NCI-H345 treated with DMSO at 0.1 percent for 48 hours (cell line): ENCODE results near the gene ZNF22.

Source experiments
- DNase-seq: peaks from one replicate; lab custom pipeline; 2025; ENCODE audit not compliant: unreplicated experiment; lab: John Stamatoyannopoulos, UW

ZNF22 gene

GRCh38 chr10:44988957-44989585 lies 11.7 kb upstream of the ZNF22 start:
- DNase-seq = no peak

DNA sequence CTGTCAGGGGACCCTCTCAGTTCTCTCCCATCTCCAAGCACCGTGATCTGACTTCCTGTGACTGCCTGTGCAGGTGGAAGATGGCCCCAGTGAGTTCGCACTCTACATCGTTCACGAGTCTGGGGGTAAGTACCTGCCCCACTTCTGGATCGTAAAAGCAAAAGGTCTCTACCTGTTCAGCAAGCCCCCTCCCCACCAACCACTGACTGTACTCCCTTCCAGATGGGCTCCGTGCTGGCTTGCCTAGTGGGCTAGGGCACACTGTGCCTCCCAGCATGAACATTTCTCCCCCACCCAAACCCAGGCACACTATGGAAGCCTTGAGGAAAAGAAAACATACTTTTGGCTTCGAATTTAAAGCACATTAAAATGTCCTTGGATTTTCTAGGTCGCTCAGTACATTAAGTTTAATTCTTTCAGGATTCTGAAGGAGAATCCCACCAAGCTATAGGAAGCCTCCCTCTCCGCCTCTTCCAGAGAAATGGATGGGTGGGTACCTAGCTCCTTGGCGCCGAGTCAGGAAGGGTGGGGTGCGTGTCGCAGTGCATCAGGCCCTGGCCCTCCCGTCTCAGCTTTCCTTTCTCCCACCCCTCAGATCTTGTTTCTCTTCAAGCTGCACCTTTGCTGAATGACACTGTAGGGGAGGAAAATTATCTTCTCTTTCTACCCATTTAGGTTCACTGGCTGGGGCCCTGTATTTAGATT lies 11.0 kb upstream of the ZNF22 start:
- DNase-seq = no peak

DNA sequence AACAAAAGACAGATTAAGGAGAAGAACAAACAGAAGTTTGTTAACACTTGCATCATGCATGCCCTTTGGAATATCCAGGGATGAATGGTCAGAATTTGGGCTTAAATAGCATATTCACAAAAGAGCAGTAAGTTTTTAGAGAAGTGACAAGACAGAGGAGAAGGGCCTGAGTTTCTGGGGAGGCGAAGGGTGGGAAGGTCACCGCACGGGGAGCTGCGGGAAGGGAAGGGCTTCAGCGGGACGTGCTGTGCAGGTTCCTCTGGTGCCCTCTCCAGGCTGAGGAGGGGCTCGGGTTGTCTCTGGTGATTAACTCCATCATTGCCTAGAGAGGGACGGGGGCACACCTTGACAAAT lies 10.4 kb upstream of the ZNF22 start:
- DNase-seq = no peak

DNA sequence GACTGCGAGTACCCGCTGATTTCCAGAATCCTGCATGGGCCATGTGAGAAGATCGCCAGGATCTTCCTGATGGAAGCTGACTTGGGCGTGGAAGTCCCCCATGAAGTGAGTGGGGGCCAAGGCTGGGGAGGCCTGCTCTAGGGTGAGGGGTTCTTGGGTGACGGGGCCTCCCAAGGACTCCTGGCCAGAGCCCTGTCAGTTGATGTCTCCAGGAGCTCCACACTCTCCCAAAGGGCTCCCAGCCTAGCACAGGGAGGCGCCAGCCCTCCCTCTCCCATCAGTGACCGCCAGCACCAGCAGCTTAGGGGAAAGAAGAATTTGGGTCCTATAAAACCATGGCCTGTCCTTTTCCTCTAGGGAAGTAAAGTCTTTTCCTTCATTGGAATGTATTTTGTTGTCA lies 9.8 kb upstream of the ZNF22 start:
- no peak for DNase-seq

- DNase-seq = no peak
Observed at GRCh38 chr10:44991571-44991970, 9.2 kb upstream of the ZNF22 start.

DNA sequence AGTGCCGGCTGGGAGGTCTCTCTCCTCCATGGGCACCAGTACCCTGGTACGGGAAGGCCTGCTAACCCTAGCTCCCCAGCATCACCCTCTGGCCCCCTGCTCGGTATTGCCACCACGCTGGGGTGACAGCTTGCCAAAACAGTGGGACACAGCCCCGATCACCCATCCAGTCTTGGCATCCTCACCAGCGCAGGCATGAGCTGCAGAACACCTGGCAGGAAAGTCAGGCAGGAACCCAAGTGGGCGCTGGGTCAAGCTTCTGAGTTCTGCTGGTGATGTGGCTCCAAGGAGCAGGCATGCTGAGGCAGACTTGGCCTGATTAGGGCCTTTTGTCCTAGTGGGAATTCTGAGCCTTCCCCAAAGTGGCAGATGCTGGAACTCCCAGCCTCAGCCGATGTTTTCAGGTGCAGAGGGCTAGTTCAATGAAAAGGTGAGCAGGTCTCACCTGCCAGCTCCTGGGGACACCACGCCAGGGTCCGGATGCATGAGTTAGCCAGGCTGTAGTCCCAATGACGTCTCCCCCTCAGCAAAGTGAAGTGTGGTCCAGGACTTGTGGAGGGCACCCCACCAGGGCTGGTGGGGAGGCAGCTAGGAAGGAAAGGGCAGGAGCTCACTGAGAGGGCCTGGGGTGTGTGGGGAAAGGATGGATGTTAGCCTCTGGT lies 8.5 kb upstream of the ZNF22 start:
- no peak for DNase-seq

- no peak for DNase-seq
Observed at GRCh38 chr10:44992732-44993225, 7.9 kb upstream of the ZNF22 start.

DNA sequence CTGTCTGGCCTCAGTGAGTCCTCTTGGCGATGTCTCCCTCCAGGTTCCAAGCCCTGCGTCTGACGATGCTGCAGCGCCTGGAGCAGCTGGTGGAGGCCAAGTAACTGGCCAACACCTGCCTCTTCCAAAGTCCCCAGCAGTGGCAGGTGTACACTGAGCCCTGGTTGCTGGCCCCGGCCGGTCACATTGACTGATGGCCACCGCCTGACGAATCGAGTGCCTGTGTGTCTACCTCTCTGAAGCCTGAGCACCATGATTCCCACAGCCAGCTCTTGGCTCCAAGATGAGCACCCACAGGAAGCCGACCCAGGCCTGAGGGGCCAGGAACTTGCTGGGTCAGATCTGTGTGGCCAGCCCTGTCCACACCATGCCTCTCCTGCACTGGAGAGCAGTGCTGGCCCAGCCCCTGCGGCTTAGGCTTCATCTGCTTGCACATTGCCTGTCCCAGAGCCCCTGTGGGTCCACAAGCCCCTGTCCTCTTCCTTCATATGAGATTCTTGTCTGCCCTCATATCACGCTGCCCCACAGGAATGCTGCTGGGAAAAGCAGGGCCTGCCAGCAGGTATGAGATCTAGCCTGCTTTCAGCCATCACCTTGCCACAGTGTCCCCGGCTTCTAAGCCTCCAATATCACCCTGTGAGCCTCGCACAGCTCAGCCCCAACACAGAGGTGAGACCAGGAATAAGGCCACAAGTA lies 7.3 kb upstream of the ZNF22 start:
- no peak for DNase-seq

GRCh38 chr10:44993922-44994751 lies 6.6 kb upstream of the ZNF22 start:
- DNase-seq = no peak

GRCh38 chr10:44994752-44995530 lies 5.8 kb upstream of the ZNF22 start:
- DNase-seq = no peak

GRCh38 chr10:44995581-44995913 lies 5.2 kb upstream of the ZNF22 start:
- DNase-seq = no peak

- no peak for DNase-seq
Observed at GRCh38 chr10:44995914-44996669, 4.6 kb upstream of the ZNF22 start.

DNA sequence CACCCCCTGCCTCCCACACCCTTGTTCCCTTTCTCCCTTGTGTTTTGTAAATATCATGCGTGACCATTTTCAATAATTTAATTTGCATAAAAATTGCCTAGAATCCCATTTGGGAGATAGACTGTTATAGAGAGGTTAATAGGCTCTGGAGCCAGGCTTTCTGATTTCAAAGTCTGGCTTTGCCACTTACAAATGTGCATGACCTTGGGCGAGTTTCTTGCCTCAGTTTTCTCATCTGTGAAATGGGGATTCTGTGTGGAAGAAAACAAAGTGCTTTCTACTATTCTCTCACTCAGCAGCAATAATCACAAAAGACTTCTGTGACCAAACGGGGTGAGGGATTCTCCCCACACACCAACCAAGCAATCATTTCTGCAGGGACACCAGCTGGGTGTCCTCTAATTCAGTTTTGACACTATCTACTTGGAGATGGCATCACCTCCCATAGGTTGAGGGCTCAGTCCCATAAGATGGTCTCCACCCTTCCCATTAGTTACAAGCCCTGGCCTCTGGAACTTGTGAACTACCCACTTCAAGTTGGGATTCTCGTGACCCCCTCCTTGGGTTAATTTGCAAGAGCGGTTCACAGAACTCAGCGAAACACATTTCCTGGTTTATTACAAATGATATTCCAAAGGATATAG lies 3.5 kb upstream of the ZNF22 start:
- no peak for DNase-seq

DNA sequence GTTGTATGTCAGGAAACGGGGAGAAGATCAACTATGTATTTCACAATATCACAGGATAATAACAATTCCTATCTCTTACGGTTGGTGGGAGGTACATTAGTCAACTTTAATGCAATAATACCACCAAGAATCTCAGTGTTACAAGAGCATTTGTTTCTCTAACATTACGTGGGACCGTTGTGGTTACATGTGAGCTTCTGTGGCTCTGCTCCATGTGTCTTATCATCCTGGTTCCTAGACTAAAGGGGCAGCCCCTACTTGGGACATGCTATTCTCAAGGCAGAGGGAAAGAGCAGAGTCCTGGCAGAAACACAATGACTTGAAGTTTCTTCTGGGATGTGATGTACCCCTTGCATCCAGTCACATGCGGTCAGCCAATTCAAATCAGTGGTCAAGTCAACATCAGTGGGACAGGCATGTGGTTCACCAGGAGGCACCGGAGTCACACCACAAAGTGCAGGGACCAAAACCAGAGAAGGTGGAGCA lies 2.5 kb upstream of the ZNF22 start:
- DNase-seq = no peak

GRCh38 chr10:45000138-45000751 lies 478 bp upstream of the ZNF22 start:
- DNase-seq = no peak

DNA sequence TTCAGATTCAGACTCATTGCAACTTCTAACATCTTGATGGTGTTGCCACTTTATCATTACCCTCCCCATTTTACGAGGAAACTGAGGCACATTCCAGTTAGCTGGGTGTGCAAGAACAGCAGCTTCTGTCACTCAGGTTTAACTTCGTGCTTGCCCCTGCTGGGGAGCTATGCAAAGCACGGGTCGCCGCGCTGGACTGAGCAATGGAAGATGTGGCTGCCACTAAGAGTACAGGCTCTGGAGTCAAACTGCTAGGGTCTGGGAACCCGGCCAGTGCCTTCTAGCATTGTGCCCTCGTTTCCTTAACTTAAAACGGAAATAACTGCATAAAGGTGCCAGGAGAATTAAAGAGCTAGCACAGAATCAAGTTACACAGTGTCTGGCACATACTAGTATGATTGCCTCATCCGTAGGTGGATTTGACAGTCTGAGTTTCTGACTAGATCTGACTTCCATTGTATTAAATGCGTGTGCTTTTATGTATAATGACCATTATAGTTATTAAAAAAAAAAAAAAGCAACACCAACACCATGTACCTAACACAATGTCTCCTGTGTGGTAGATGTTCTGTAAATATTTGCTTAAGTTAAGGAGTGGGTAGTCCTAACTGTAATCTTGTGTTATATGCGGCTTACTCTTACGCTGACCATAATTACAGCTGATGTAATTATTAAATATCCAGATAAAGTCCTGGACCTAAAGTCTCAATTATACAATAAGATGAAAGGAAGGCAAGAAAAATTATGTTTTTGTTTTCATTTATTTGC lies 842 bp downstream of the ZNF22 start:
- peak; percentile 23 for DNase-seq

DNA sequence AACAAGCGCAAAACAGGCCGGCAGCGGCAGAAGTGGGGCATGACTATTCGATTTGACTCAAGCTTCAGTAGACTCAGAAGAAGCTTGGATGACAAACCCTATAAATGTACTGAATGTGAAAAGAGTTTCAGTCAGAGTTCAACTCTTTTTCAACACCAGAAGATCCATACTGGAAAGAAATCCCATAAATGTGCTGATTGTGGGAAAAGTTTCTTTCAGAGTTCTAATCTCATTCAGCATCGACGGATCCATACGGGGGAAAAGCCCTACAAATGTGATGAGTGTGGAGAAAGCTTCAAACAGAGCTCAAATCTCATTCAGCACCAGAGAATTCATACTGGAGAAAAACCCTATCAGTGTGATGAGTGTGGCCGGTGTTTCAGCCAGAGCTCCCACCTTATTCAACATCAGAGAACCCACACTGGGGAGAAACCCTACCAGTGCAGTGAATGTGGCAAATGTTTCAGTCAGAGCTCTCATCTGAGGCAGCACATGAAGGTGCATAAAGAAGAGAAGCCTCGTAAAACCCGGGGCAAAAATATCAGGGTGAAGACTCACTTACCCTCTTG lies 2.8 kb downstream of the ZNF22 start:
- DNase-seq = no peak
